Measurements from ENCODE around the gene C2CD2. TPM values are rescaled to one million over a fixed set of nuclear protein-coding genes. Genes with fewer than 3 reads are reported as not detected.

Gene C2CD2
- total RNA-seq, 1 experiment from 2014 or later: 14.5 TPM

DNA sequence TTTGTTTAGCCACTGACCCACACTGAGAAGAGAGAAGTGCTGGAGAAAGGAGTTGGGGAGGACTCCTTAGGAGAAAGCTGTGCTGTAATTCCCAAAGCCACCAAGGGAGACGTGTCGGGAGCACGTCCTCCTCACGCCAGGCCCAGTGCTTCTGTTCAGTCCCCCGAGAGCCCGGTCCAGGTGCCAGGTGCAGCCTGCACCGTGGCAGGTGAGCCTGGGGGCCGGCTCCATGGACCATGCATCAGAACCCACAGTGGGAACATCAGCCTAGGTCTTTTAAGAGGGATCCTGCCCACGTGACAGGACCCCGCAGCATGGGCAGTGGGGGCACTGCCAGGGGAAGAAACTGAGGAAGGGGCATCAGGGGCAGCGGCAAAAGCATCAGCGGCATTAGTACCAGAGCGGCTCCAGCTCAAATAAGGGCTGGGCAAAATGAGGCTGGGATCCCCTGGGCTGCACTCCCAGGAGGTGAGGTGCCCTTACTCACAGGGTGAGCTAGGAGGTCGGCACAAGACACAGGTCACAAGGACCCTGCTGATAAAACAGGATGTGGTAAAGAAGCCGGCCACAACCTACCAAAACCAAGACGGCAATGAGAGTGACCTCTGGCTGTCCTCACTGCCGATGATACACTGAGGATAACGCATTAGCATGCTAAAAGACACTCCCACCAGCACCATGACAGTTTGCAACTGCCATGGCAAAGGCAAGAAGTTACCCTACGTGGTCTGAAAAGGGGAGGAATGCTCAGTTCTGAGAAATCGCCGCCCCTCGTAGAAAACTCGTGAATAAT, 50.1 kb downstream of the C2CD2 start:
- Histone ChIP-seq H3K27ac (no peak overlapping the region), H3K36me3 (0 out of 2 replicates have a peak, but pooled peaks cover under 1% of the 10 kb centered on the region), H3K27me3 (no peaks in the 10 kb centered on the region), H3K4me3 (no peak overlapping the region), H3K4me1 (no peaks in the 10 kb centered on the region), H3K9me3 (replicated peaks) (no peaks in the 10 kb centered on the region)
- DNase-seq: no peak

- Histone ChIP-seq H3K4me3 (no peak overlapping the region), H3K9me3 (replicated peaks) (no peaks in the 10 kb centered on the region), H3K4me1 (no peaks in the 10 kb centered on the region), H3K36me3 (no peaks in the 10 kb centered on the region), H3K27ac (no peak overlapping the region), H3K27me3 (no peaks in the 10 kb centered on the region)
- no peak for DNase-seq
Observed at GRCh38 chr21:41902946-41903345, 50.9 kb downstream of the C2CD2 start.

DNA sequence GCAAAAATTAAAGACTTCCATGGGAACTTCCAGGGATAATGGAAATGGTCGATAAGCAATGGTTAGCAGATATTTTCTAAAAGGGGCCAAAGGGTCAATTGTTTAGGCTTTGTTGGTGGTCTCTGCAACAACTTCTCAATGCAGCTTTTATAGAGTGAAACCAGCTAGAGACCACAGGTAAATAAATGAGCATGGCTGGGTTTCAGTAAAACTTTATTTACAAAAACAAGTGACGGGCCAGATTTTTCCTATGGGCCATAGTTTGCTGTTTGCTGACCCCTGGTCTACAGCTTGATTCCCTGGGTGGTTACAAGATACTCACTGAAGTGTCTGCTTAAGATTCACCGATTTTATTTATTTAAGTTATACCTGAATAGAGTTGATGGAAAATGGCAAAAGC, 52.0 kb downstream of the C2CD2 start:
- no peaks in the 10 kb centered on the region for H3K36me3 ChIP-seq
- no peaks in the 10 kb centered on the region for H3K27me3 ChIP-seq
- no peak overlapping the region for H3K4me3 ChIP-seq
- H3K27ac ChIP-seq: no peak overlapping the region
- no peak for DNase-seq
- no peaks in the 10 kb centered on the region for H3K9me3 ChIP-seq (replicated peaks)
- no peaks in the 10 kb centered on the region for H3K4me1 ChIP-seq

- DNase-seq: no peak
- no peaks in the 10 kb centered on the region for H3K27me3 ChIP-seq
- H3K27ac ChIP-seq: no peak overlapping the region
- H3K4me1 ChIP-seq: no peaks in the 10 kb centered on the region
- H3K4me3 ChIP-seq: no peak overlapping the region
- H3K36me3 ChIP-seq: no peaks in the 10 kb centered on the region
- no peaks in the 10 kb centered on the region for H3K9me3 ChIP-seq (replicated peaks)
Observed at GRCh38 chr21:41901099-41901498, 52.7 kb downstream of the C2CD2 start.

DNA sequence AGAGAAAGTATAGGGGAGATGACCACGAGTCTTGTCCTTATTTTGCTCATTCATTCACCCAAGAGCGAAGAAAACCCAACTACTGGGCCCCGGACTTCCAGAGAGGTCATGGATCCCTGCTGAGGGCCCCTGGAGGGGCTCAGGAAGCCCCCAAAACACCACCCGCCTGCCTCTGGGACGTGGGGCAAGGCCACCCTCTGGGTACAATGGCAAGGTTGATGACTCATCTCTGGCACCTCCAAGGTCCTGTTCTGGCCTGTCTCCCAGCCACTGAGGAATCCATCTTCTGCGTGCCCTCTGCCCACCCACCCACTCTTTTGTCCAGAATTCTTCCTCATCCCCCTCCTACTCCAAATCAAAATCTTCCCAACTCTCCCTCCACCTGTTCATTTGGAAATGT, 53.4 kb downstream of the C2CD2 start:
- Histone ChIP-seq H3K27me3 (no peaks in the 10 kb centered on the region), H3K9me3 (replicated peaks) (no peaks in the 10 kb centered on the region), H3K4me1 (no peaks in the 10 kb centered on the region), H3K36me3 (no peaks in the 10 kb centered on the region), H3K27ac (no peak overlapping the region), H3K4me3 (no peak overlapping the region)
- no peak for DNase-seq

DNA sequence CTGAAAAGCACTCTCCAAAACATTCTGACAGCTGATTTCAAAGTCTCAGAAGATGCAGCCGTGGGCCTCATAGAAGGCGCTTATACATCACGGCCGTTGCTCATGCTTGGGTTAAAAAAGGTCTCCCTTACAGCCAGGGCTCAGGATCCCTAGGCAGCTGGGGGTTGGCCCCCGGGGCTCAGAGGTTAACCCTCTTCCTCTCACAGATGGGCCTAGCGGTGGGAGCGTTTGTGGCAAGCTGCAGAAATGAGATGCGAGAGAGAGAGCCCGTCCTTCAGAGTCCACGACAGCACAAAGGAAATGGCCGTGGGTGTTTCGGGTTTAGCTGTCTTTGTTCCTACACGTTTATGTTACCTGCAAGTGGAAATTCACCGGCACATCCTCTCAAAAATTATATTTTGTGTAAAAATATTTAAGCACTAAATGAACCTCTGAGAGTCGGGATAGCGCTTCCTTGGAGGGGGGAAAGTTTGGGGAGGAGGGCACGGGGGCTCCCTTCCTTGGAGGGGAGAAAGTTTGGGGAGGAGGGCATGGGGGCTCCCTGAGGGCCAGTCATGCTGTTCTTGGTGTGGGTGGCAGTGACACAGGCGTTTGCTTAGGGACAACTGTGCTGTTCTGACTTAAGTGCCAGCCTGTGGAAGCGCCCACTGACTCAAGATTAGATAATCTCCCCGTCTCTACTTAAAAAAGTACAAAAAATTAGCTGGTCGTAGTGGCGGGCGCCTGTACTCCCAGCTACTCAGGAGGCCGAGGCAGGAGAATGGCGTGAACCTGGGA, 54.2 kb downstream of the C2CD2 start:
- Histone ChIP-seq H3K4me1 (no peaks in the 10 kb centered on the region), H3K9me3 (replicated peaks) (no peaks in the 10 kb centered on the region), H3K36me3 (no peaks in the 10 kb centered on the region), H3K27ac (no peak overlapping the region), H3K4me3 (no peak overlapping the region), H3K27me3 (no peaks in the 10 kb centered on the region)
- DNase-seq: no peak

- no peak for DNase-seq
- Histone ChIP-seq H3K27ac (no peak overlapping the region), H3K9me3 (replicated peaks) (no peaks in the 10 kb centered on the region), H3K36me3 (no peaks in the 10 kb centered on the region), H3K4me3 (no peak overlapping the region), H3K27me3 (no peaks in the 10 kb centered on the region), H3K4me1 (no peaks in the 10 kb centered on the region)
Observed at GRCh38 chr21:41898998-41899397, 54.8 kb downstream of the C2CD2 start.

GRCh38 chr21:41897700-41898099, 56.1 kb downstream of the C2CD2 start:
- Histone ChIP-seq H3K27me3 (no peaks in the 10 kb centered on the region), H3K27ac (no peak overlapping the region), H3K9me3 (replicated peaks) (no peaks in the 10 kb centered on the region), H3K36me3 (no peaks in the 10 kb centered on the region), H3K4me3 (no peak overlapping the region), H3K4me1 (no peaks in the 10 kb centered on the region)
- DNase-seq: no peak

DNA sequence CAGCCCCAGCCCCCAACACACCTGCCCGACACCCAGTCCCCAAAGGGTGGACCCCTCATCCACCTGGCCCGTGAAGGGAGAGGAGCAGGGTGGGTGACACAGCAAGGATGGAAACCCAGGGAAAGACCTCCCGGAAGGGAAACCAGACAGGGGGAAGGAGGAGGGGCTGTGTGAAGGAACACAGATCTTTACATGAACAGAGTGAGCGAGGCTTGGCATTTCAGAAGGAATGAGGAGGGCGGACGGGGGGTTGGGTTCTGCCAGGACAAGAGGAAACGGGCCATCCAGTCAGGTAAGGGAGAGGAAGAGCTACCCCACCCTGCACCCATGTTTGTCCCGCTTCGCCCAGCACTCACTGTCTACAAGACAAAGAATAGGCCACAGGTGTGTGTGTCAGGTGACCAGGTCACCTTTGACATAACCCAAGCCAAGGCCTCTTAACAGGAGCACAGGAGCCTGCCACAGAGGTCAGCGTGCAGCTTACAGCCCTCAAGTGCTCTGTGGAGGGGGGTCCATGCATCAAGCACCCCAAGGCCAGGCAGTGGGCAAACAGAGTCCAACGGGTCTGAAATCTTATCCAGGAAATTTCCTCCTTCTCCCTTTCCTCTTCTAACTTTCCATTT, 56.7 kb downstream of the C2CD2 start:
- H3K36me3 ChIP-seq: no peaks in the 10 kb centered on the region
- H3K4me1 ChIP-seq: no peaks in the 10 kb centered on the region
- no peak for DNase-seq
- H3K27me3 ChIP-seq: no peaks in the 10 kb centered on the region
- no peaks in the 10 kb centered on the region for H3K9me3 ChIP-seq (replicated peaks)
- no peak overlapping the region for H3K4me3 ChIP-seq
- H3K27ac ChIP-seq: no peak overlapping the region

GRCh38 chr21:41895643-41896493, 58.0 kb downstream of the C2CD2 start:
- Histone ChIP-seq H3K36me3 (no peaks in the 10 kb centered on the region), H3K9me3 (replicated peaks) (no peaks in the 10 kb centered on the region), H3K4me1 (no peaks in the 10 kb centered on the region), H3K27me3 (no peaks in the 10 kb centered on the region), H3K4me3 (no peak overlapping the region), H3K27ac (no peak overlapping the region)
- no peak for DNase-seq

DNA sequence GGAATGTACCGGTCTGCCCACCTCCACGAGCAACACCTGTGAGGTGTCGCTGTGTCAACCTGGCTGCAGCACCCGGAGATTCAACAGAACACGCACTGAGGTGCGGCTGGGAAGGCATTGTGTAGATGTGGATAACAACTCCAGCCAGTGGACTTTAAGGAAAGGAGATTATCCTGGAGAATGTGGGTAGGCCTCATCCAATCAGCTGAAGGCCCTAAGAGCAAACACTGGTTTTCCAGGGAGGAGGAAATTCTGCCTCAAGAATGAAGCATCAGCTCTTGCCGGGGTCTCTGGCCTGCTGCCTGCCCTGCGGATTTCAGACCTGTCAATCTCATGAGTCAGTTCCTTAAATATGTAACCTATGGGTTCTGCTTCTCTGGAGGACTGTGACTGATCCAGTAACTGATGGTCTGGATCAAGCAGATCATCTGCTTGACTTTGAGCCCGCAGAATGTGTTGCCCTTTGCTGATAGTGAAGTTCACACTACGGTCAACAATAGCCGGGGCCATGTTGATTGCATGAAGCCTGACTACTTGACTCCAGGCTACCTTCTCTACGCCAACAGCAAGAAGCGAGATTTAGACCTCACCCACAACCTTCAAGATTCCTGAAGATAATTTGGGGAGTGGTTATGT, 58.8 kb downstream of the C2CD2 start:
- DNase-seq: no peak
- no peak overlapping the region for H3K4me3 ChIP-seq
- H3K27ac ChIP-seq: no peak overlapping the region
- H3K9me3 ChIP-seq (replicated peaks): no peaks in the 10 kb centered on the region
- no peaks in the 10 kb centered on the region for H3K4me1 ChIP-seq
- H3K27me3 ChIP-seq: no peaks in the 10 kb centered on the region
- H3K36me3 ChIP-seq: no peaks in the 10 kb centered on the region

GRCh38 chr21:41894511-41894910, 59.3 kb downstream of the C2CD2 start:
- Histone ChIP-seq H3K36me3 (no peaks in the 10 kb centered on the region), H3K4me1 (no peaks in the 10 kb centered on the region), H3K9me3 (replicated peaks) (no peaks in the 10 kb centered on the region), H3K27ac (no peak overlapping the region), H3K27me3 (no peaks in the 10 kb centered on the region), H3K4me3 (no peak overlapping the region)
- no peak for DNase-seq

DNA sequence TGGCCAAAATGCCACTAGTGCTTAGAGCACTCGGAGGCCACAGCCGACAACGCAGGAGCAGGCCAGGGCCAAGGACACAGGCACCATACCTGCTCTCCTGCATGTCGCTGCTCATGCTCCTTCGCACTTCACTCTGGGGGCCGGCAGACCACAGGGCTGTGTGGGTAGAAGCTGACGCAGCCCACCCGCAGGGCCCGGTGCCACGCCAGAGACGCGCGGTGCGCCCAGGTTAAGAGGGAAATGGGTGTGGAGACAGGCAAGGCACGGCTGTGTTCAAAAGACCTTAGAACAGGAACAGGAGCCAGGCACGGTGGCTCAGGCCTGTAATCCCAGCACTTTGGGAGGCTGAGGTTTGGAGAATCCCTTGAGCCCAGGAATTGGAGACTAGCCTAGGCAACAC, 61.1 kb downstream of the C2CD2 start:
- no peak for DNase-seq
- Histone ChIP-seq H3K4me3 (no peak overlapping the region), H3K27me3 (no peaks in the 10 kb centered on the region), H3K36me3 (no peaks in the 10 kb centered on the region), H3K27ac (no peak overlapping the region), H3K9me3 (replicated peaks) (no peaks in the 10 kb centered on the region), H3K4me1 (no peaks in the 10 kb centered on the region)

DNA sequence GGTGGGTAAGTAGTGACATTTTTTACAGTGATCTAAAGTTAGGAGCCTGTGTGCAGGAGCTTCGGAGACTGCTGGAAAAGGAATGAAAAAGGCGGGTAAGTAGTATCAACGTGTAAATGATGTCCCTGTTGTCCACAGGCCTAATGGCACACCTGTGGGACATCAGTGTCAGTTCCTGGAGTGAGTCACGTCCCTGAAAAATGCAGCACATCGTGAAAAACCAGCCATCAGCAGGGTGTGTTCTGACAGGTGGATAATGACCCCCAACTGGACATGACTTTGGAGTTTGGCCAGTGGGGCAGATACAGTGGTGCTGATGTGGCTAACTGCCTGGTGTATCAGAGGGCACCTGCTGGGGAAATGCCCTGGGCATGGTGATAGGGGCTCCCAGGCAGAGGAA, 62.7 kb downstream of the C2CD2 start:
- H3K9me3 ChIP-seq (replicated peaks): no peaks in the 10 kb centered on the region
- no peaks in the 10 kb centered on the region for H3K27me3 ChIP-seq
- no peaks in the 10 kb centered on the region for H3K36me3 ChIP-seq
- no peaks in the 10 kb centered on the region for H3K4me1 ChIP-seq
- no peak for DNase-seq
- H3K27ac ChIP-seq: no peak overlapping the region
- no peak overlapping the region for H3K4me3 ChIP-seq

All from SJCRH30 (cell line).